Germinal center (tissue), 1 donor: Measurements from ENCODE around the gene C12orf54.
"Not testable (repeated sequence)": the region's sequence is repeated elsewhere in the genome, so short reads cannot be mapped to it uniquely, and the experiment has no call there.

Experiments used
- DNase-seq: peaks from one replicate; pipeline ENCODE4 v3.0.0; 2012; ENCODE audit warnings: mixed read lengths, low spot score

The C12orf54 gene

GRCh38 chr12:48482198-48482597 lies at the start of gene C12orf54:
Gene C12orf54, plus strand, starts transcription at chr12:48482498. Its CDS starts 799 bp downstream, at chr12:48483297.
- no peak for DNase-seq

GRCh38 chr12:48434016-48434415 lies 48.3 kb upstream of the C12orf54 start:
- not testable (repeated sequence) for DNase-seq

- no peak for DNase-seq
These were observed 41.2 kb upstream of the C12orf54 start for GRCh38 chr12:48441069-48441468.

GRCh38 chr12:48442179-48442847 lies 40.0 kb upstream of the C12orf54 start:
- DNase-seq: no peak

GRCh38 chr12:48445538-48445937 lies 36.8 kb upstream of the C12orf54 start:
- DNase-seq: no peak

- DNase-seq: no peak
These were observed 36.0 kb upstream of the C12orf54 start for GRCh38 chr12:48446161-48446776.

- DNase-seq: no peak
These were observed 34.5 kb upstream of the C12orf54 start for GRCh38 chr12:48447755-48448154.

GRCh38 chr12:48451372-48451771 lies 30.9 kb upstream of the C12orf54 start:
- DNase-seq: no peak

GRCh38 chr12:48452961-48453360 lies 29.3 kb upstream of the C12orf54 start:
- DNase-seq: not testable (repeated sequence)

- DNase-seq: peak; percentile 6
These were observed 27.6 kb upstream of the C12orf54 start for GRCh38 chr12:48454667-48455066.

GRCh38 chr12:48455116-48455515 lies 27.2 kb upstream of the C12orf54 start:
- no peak for DNase-seq

GRCh38 chr12:48459259-48459658 lies 23.0 kb upstream of the C12orf54 start:
- no peak for DNase-seq

- DNase-seq: not testable (repeated sequence)
These were observed 13.3 kb upstream of the C12orf54 start for GRCh38 chr12:48469027-48469426.

GRCh38 chr12:48472259-48472658 lies 10.0 kb upstream of the C12orf54 start, which contains the start of gene ANP32D:
Gene ANP32D, plus strand, starts transcription at chr12:48472559. Its CDS starts 106 bp downstream, at chr12:48472665.
- no peak for DNase-seq

- DNase-seq: no peak
These were observed 9.2 kb upstream of the C12orf54 start for GRCh38 chr12:48473061-48473460.

GRCh38 chr12:48474497-48474896 lies 7.8 kb upstream of the C12orf54 start:
- DNase-seq: not testable (repeated sequence)

- no peak for DNase-seq
These were observed 632 bp downstream of the C12orf54 start for GRCh38 chr12:48482930-48483329.

GRCh38 chr12:48486261-48486660 lies 4.0 kb downstream of the C12orf54 start:
- DNase-seq: no peak

GRCh38 chr12:48486679-48487078 lies 4.4 kb downstream of the C12orf54 start:
- DNase-seq: no peak

- no peak for DNase-seq
These were observed 6.7 kb downstream of the C12orf54 start for GRCh38 chr12:48489012-48489411.

- not testable (repeated sequence) for DNase-seq
These were observed 7.2 kb downstream of the C12orf54 start for GRCh38 chr12:48489456-48489855.

GRCh38 chr12:48500281-48500680 lies 18.0 kb downstream of the C12orf54 start:
- not testable (repeated sequence) for DNase-seq

GRCh38 chr12:48506836-48507235 lies 24.5 kb downstream of the C12orf54 start:
- not testable (repeated sequence) for DNase-seq

GRCh38 chr12:48508987-48509386 lies 26.7 kb downstream of the C12orf54 start:
- DNase-seq: no peak
